ENCODE data around the gene LRRTM4. TPM values are rescaled to one million over a fixed set of nuclear protein-coding genes. Genes with fewer than 3 reads are reported as not detected.

LRRTM4 gene
- total RNA-seq, 1 experiment from 2014 or later = not detected

GRCh38 chr2:77028032-77028600, 494.1 kb downstream of the LRRTM4 start:
- no peaks in the 10 kb centered on the region for H3K36me3 Mint-ChIP-seq (ENCODE audit: insufficient read depth, unreplicated experiment)
- ChIA-PET POLR2A (no interaction called here), CTCF (no interaction called here)
- peaks cover 5% of the 10 kb centered on the region for H3K4me1 Mint-ChIP-seq (ENCODE audit: insufficient read depth, unreplicated experiment)
- peak; percentile 9 for DNase-seq (ENCODE audit: unreplicated experiment)
- H3K9me3 Mint-ChIP-seq (ENCODE audit: unreplicated experiment) = no peaks in the 10 kb centered on the region
- intact Hi-C loops (cut with micrococcal nuclease) = no loop called here
- H3K27ac Mint-ChIP-seq (ENCODE audit: low read depth, unreplicated experiment) = no peak overlapping the region
- BruUV-seq (replicated peaks) = no TSS peak
- peaks cover 68% of the 10 kb centered on the region for H3K27me3 Mint-ChIP-seq (ENCODE audit: insufficient read depth, unreplicated experiment)
- TF ChIP-seq CTCF (IDR thresholded peaks at IDR 0.05; ENCODE audit: unreplicated experiment) = no peak
- H3K4me3 Mint-ChIP-seq (ENCODE audit: unreplicated experiment) = no peak overlapping the region

GRCh38 chr2:77025714-77026113, 496.5 kb downstream of the LRRTM4 start:
- Mint-ChIP-seq H3K9me3 (ENCODE audit: unreplicated experiment) (no peaks in the 10 kb centered on the region), H3K27ac (ENCODE audit: low read depth, unreplicated experiment) (no peak overlapping the region), H3K4me3 (ENCODE audit: unreplicated experiment) (no peak overlapping the region), H3K4me1 (ENCODE audit: insufficient read depth, unreplicated experiment) (peaks cover 5% of the 10 kb centered on the region), H3K27me3 (ENCODE audit: insufficient read depth, unreplicated experiment) (peaks cover 52% of the 10 kb centered on the region), H3K36me3 (ENCODE audit: insufficient read depth, unreplicated experiment) (no peaks in the 10 kb centered on the region)
- no peak for TF ChIP-seq CTCF (IDR thresholded peaks at IDR 0.05; ENCODE audit: unreplicated experiment)
- DNase-seq (ENCODE audit: unreplicated experiment) = no peak
- ChIA-PET POLR2A (no interaction called here), CTCF (no interaction called here)
- no TSS peak for BruUV-seq (replicated peaks)
- intact Hi-C loops (cut with micrococcal nuclease) = no loop called here

GRCh38 chr2:77021161-77021560, 501.0 kb downstream of the LRRTM4 start:
- Mint-ChIP-seq H3K9me3 (ENCODE audit: unreplicated experiment) (no peaks in the 10 kb centered on the region), H3K27me3 (ENCODE audit: insufficient read depth, unreplicated experiment) (peaks cover 28% of the 10 kb centered on the region), H3K4me3 (ENCODE audit: unreplicated experiment) (no peak overlapping the region), H3K36me3 (ENCODE audit: insufficient read depth, unreplicated experiment) (no peaks in the 10 kb centered on the region), H3K4me1 (ENCODE audit: insufficient read depth, unreplicated experiment) (no peaks in the 10 kb centered on the region), H3K27ac (ENCODE audit: low read depth, unreplicated experiment) (no peak overlapping the region)
- ChIA-PET POLR2A (no interaction called here), CTCF (no interaction called here)
- no TSS peak for BruUV-seq (replicated peaks)
- TF ChIP-seq CTCF (IDR thresholded peaks at IDR 0.05; ENCODE audit: unreplicated experiment) = no peak
- intact Hi-C loops (cut with micrococcal nuclease) = no loop called here
- no peak for DNase-seq (ENCODE audit: unreplicated experiment)

DNA sequence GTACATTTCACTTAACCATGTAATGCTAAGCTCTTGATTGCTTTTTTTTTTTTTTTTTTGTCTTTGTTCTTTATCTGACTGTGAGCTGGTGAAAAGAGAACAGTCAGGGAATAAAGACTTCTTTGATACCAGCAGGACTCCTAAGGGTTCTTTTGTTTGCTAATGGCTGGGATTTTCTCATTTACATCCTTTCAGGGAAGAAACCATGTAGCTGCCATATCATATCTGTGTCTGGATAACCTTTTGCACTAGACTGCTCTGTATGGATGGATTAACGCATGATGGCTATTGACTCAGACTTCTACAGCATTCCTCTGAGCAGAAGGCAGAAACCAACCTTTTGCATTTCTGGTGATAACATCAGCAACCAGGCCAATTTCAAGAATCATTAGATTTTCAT, 504.0 kb downstream of the LRRTM4 start:
- no peaks in the 10 kb centered on the region for H3K9me3 Mint-ChIP-seq (ENCODE audit: unreplicated experiment)
- no peaks in the 10 kb centered on the region for H3K4me1 Mint-ChIP-seq (ENCODE audit: insufficient read depth, unreplicated experiment)
- CTCF ChIA-PET = no interaction called here
- no peak overlapping the region for H3K27ac Mint-ChIP-seq (ENCODE audit: low read depth, unreplicated experiment)
- BruUV-seq (replicated peaks) = no TSS peak
- H3K4me3 Mint-ChIP-seq (ENCODE audit: unreplicated experiment) = no peak overlapping the region
- no peaks in the 10 kb centered on the region for H3K36me3 Mint-ChIP-seq (ENCODE audit: insufficient read depth, unreplicated experiment)
- POLR2A ChIA-PET = no interaction called here
- H3K27me3 Mint-ChIP-seq (ENCODE audit: insufficient read depth, unreplicated experiment) = peaks cover 5% of the 10 kb centered on the region
- intact Hi-C loops (cut with micrococcal nuclease) = no loop called here
- TF ChIP-seq CTCF (IDR thresholded peaks at IDR 0.05; ENCODE audit: unreplicated experiment) = no peak
- no peak for DNase-seq (ENCODE audit: unreplicated experiment)
